ENCODE data around the gene TREH.

Gene TREH

DNA sequence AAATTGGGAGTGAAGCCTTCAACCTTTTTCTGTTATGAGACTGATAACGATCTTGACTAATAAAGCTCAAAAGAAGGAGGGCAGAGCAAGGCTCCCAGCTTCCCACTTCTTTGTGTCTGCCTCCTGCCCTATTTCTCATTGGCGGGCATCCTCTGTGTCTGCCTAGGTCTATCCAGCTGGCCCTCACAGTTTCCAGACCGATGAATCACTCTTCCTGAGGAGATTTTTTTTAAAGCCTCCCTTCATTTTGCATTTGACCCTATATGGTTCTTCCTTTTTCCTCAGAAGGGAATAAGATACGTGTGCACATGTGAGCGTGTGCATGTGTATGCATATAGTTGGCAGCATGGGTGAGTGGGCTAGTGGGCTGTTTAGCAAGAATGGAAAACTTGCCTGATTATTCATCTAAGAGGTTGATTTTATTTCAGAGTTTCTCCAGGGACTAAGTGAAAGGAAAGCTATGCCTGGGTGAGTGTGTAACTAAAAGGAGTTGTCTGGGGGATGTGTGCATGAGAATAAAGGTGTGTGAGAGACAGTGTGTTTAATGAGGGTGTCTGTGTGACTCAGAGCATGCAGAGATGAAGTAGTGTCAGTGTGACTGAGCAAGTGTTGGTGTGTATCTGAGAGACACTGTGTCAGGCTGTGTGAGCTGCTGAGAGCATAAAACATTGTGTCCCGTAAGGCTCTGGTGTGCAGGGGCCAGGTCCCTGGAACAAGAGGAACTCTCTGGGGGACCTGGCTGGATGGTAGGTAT, 59.8 kb downstream of the TREH start:
- H3K4me3 ChIP-seq (ENCODE audit: low read length, poor library complexity, severe bottlenecking), result no peak overlapping the region
- H2AFZ ChIP-seq (ENCODE audit: low read length), result no peak overlapping the region

DNA sequence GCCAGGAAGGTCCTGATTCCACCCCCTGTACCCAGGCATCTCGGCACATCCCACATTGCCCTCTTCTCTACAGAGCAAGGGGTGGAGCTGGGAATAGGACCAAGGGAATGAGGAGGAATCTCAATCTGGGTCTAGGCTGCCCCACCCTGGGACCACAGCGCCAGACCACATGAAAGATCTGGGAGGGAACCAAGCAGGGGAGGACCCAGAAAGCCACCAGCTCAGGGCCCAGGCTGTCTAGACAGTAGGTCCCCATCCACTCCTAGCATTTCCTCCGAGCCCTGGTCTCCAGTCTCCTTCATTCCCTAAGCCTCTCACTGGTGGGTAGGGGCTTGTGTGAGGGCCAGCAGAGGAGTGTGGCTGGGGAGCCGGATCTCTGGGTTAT, 60.5 kb downstream of the TREH start:
- no peak overlapping the region for H3K4me3 ChIP-seq (ENCODE audit: low read length, poor library complexity, severe bottlenecking)
- TF ChIP-seq EZH2phosphoT487 (IDR thresholded peaks at IDR 0.05; ENCODE audit: borderline replicate concordance), result no peak
- TF ChIP-seq, protein P1, sequence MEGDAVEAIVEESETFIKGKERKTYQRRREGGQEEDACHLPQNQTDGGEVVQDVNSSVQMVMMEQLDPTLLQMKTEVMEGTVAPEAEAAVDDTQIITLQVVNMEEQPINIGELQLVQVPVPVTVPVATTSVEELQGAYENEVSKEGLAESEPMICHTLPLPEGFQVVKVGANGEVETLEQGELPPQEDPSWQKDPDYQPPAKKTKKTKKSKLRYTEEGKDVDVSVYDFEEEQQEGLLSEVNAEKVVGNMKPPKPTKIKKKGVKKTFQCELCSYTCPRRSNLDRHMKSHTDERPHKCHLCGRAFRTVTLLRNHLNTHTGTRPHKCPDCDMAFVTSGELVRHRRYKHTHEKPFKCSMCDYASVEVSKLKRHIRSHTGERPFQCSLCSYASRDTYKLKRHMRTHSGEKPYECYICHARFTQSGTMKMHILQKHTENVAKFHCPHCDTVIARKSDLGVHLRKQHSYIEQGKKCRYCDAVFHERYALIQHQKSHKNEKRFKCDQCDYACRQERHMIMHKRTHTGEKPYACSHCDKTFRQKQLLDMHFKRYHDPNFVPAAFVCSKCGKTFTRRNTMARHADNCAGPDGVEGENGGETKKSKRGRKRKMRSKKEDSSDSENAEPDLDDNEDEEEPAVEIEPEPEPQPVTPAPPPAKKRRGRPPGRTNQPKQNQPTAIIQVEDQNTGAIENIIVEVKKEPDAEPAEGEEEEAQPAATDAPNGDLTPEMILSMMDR (conservative IDR thresholded peaks at IDR 0.05; ENCODE audit: low read length), result no peak
- no peaks in the 10 kb centered on the region for H3F3A ChIP-seq (ENCODE audit: low read depth)
- no peaks in the 10 kb centered on the region for H4K20me1 ChIP-seq (ENCODE audit: insufficient read depth, low read length, poor library complexity, severe bottlenecking)
- H3K4me1 ChIP-seq (ENCODE audit: insufficient read depth, low read length, poor library complexity, severe bottlenecking), result peaks cover 34% of the 10 kb centered on the region
- H3K4me2 ChIP-seq (ENCODE audit: low read depth, low read length, poor library complexity, severe bottlenecking), result no peak overlapping the region
- H3K9me3 ChIP-seq (ENCODE audit: insufficient read depth, low read depth, low read length), result no peaks in the 10 kb centered on the region
- no peaks in the 10 kb centered on the region for H3K36me3 ChIP-seq (ENCODE audit: insufficient read depth, low read length)
- no peak overlapping the region for H3K9ac ChIP-seq (ENCODE audit: low read depth, low read length, poor library complexity, severe bottlenecking)
- H3K79me2 ChIP-seq (ENCODE audit: insufficient read depth, low read length), result no peaks in the 10 kb centered on the region
- no peaks in the 10 kb centered on the region for H3K27me3 ChIP-seq (ENCODE audit: insufficient read depth, low read length, poor library complexity, severe bottlenecking)
- H3K9me2 ChIP-seq (replicated peaks; ENCODE audit: low read depth, low read length), result no peaks in the 10 kb centered on the region
- H2AFZ ChIP-seq (ENCODE audit: low read length), result no peak overlapping the region

More for the DNA sequence above, 59.8 kb downstream of the TREH start:
- H3F3A ChIP-seq (ENCODE audit: low read depth), result no peaks in the 10 kb centered on the region
- H3K4me2 ChIP-seq (ENCODE audit: low read depth, low read length, poor library complexity, severe bottlenecking), result no peak overlapping the region
- peaks cover 34% of the 10 kb centered on the region for H3K4me1 ChIP-seq (ENCODE audit: insufficient read depth, low read length, poor library complexity, severe bottlenecking)
- no peaks in the 10 kb centered on the region for H4K20me1 ChIP-seq (ENCODE audit: insufficient read depth, low read length, poor library complexity, severe bottlenecking)
- no peaks in the 10 kb centered on the region for H3K79me2 ChIP-seq (ENCODE audit: insufficient read depth, low read length)
- TF ChIP-seq, protein P1 (conservative IDR thresholded peaks at IDR 0.05; ENCODE audit: low read length), result no peak
- TF ChIP-seq EZH2phosphoT487 (IDR thresholded peaks at IDR 0.05; ENCODE audit: borderline replicate concordance), result no peak
- H3K9me2 ChIP-seq (replicated peaks; ENCODE audit: low read depth, low read length), result no peaks in the 10 kb centered on the region
- no peaks in the 10 kb centered on the region for H3K9me3 ChIP-seq (ENCODE audit: insufficient read depth, low read depth, low read length)
- H3K27me3 ChIP-seq (ENCODE audit: insufficient read depth, low read length, poor library complexity, severe bottlenecking), result no peaks in the 10 kb centered on the region
- no peaks in the 10 kb centered on the region for H3K36me3 ChIP-seq (ENCODE audit: insufficient read depth, low read length)
- no peak overlapping the region for H3K9ac ChIP-seq (ENCODE audit: low read depth, low read length, poor library complexity, severe bottlenecking)

DNA sequence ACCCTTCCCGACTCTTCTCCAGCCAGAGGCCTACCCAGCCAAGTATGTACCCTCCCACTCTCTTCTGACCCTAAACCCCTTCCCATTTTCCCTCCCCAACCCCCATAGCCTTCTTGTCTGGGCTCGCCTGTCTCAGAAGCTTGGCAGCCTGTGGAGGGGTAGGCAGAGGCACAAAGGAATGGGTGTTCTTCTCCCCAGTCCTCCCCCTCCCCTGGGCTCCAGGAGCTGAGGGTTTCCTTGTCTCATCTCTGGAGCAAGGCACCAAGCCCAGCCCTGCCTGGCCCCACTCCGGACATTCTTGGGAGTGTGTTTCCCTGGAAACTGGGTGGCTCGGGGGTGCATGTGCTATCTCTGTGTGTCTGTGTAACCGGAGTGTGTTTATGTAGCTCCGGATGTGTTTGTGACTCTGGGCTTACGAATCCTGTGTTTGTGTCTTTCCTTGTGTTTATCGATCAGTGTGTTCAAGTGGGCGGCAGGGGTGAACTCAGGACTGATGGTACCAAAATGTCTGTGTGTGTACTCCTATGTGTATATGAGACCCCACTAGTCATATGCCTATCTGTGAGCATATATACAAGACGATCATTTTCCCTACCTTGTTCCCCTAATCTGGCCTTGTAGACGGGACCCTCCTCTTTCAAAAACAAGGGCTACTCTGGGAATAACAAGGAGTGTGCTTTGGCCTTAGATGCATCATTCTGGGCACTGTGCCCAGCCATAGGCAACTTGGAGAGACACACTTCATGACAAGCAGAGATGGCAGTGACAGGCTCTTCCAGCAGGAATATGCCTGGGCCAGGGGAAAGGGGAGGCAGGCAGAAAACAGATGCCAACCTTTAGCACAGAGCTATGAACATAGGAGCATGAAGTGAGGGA, 61.1 kb downstream of the TREH start:
- Histone ChIP-seq H3K4me2 (ENCODE audit: low read depth, low read length, poor library complexity, severe bottlenecking) (no peak overlapping the region), H3K4me1 (ENCODE audit: insufficient read depth, low read length, poor library complexity, severe bottlenecking) (peaks cover 33% of the 10 kb centered on the region), H3K9me3 (ENCODE audit: insufficient read depth, low read depth, low read length) (no peaks in the 10 kb centered on the region), H3K79me2 (ENCODE audit: insufficient read depth, low read length) (no peaks in the 10 kb centered on the region), H3F3A (ENCODE audit: low read depth) (no peaks in the 10 kb centered on the region), H3K9me2 (replicated peaks; ENCODE audit: low read depth, low read length) (no peaks in the 10 kb centered on the region), H4K20me1 (ENCODE audit: insufficient read depth, low read length, poor library complexity, severe bottlenecking) (no peaks in the 10 kb centered on the region), H3K36me3 (ENCODE audit: insufficient read depth, low read length) (no peaks in the 10 kb centered on the region), H2AFZ (ENCODE audit: low read length) (no peak overlapping the region), H3K9ac (ENCODE audit: low read depth, low read length, poor library complexity, severe bottlenecking) (no peak overlapping the region), H3K27me3 (ENCODE audit: insufficient read depth, low read length, poor library complexity, severe bottlenecking) (no peaks in the 10 kb centered on the region), H3K4me3 (ENCODE audit: low read length, poor library complexity, severe bottlenecking) (no peak overlapping the region)
- TF ChIP-seq, protein P1 (conservative IDR thresholded peaks at IDR 0.05; ENCODE audit: low read length), result no peak
- no peak for TF ChIP-seq EZH2phosphoT487 (IDR thresholded peaks at IDR 0.05; ENCODE audit: borderline replicate concordance)

Measured in Loucy (cell line).